K562 treated with DMSO at 1 percent for 12 hours (cell line): ENCODE data around the gene GOLGA6L7. TPM values are rescaled to one million over a fixed set of nuclear protein-coding genes. Genes with fewer than 3 reads are reported as not detected.

Source experiments
- total RNA-seq: library from RNA; unstranded; fragments of 300-600 nt; gene quantifications from 2 replicates; pipeline ENCODE4 v1.2.3, GENCODE V29; 2022; ENCODE audit not compliant: insufficient read depth

The GOLGA6L7 gene, protein sequence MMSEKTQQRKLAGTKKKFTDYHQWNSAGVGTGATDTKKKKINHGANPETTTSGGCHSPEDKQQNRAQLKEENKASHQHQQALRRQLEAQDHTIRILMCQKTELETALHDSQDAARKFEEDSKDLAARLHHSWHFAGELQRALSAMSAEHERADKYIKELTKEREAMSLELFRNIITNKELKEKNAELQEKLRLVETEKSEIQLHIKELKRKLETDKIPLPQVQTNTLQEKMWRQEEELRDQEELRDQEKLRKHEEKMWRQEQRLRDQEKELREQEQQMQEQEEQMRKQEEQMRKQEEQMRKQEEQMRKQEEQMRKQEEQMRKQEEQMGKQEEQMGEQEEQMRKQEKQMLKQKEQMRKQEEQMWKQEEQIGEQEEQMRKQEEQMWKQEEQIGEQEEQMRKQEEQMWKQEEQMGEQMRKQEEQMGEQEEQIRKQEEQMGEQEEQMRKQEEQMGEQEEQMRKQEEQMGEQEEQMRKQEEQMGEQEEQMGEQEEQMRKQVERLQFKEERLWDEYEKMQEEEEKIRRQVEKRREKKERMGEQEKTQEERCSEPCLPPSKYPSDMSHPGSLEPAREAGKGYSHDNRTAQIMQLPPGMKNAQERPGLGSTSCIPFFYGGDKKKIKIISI
- 0.34 TPM in 1 of 2 replicates, not detected in the other for total RNA-seq

DNA sequence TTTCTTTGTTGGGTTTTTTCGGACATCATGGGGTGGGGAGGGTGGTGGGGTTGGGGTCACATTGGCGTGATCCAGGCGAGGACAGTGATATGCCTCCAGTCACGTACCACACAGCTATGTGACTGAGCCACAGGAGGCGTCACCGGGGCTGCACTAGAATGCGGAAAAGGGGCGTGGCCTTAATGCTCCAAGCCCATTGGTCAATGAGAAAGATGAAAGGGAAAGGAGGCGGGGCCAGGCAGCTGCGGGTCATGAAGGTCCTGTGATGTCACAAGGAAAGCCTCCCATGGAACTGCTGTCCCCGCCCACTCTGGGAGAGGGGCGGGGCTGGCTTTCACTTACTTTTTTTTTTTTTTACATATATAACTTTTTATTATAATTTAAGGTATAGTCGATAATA is at the start of gene GOLGA6L7:
GOLGA6L7 (minus strand) TSS at position 124 of the 400 bp plus-strand sequence; CDS start at position 29, 95 bp downstream.

GRCh38 chr15:28885630-28886430 is 37.4 kb upstream of the GOLGA6L7 start, which contains the start of gene APBA2:
Gene APBA2, plus strand, starts transcription at chr15:28885974. Its CDS starts 167,911 bp downstream, at chr15:29053885.

Other genes with a start within 250 kb of the GOLGA6L7 start
- not detected in 2 replicates for gene GOLGA8M, start 136.2 kb downstream of the GOLGA6L7 start, total RNA-seq
- 13.8 and 26.1 TPM in 2 replicates for gene APBA2, start 37.3 kb upstream of the GOLGA6L7 start, total RNA-seq